ELR (cell line): Measurements from ENCODE around the gene ZBED4.

Experiments
- DNase-seq: peaks from one replicate; pipeline ENCODE4 v3.0.0-alpha.2; 2015; ENCODE audit warnings: low read depth

ZBED4 gene

GRCh38 chr22:49878206-49878605 is 24.6 kb downstream of the ZBED4 start:
- no peak for DNase-seq

- no peak for DNase-seq
Observed at GRCh38 chr22:49879871-49880270, 26.2 kb downstream of the ZBED4 start.

- no peak for DNase-seq
Observed at GRCh38 chr22:49880281-49880680, 26.6 kb downstream of the ZBED4 start.

- no peak for DNase-seq
Observed at GRCh38 chr22:49881856-49882255, 28.2 kb downstream of the ZBED4 start.

GRCh38 chr22:49882519-49883293 is 29.1 kb downstream of the ZBED4 start:
- DNase-seq: no peak

- no peak for DNase-seq
Observed at GRCh38 chr22:49883294-49883640, 29.6 kb downstream of the ZBED4 start.

- no peak for DNase-seq
Observed at GRCh38 chr22:49884075-49884474, 30.4 kb downstream of the ZBED4 start.

GRCh38 chr22:49884503-49885260 is 31.0 kb downstream of the ZBED4 start:
- DNase-seq: no peak

- no peak for DNase-seq
Observed at GRCh38 chr22:49885281-49885680, 31.6 kb downstream of the ZBED4 start.

GRCh38 chr22:49885881-49886280 is 32.2 kb downstream of the ZBED4 start:
- no peak for DNase-seq

- no peak for DNase-seq
Observed at GRCh38 chr22:49886346-49887063, 32.9 kb downstream of the ZBED4 start.

GRCh38 chr22:49887064-49887451 is 33.4 kb downstream of the ZBED4 start:
- DNase-seq: no peak

GRCh38 chr22:49887702-49888101 is 34.1 kb downstream of the ZBED4 start:
- DNase-seq: no peak

- no peak for DNase-seq
Observed at GRCh38 chr22:49889071-49889470, 35.4 kb downstream of the ZBED4 start.

GRCh38 chr22:49892226-49892899 is 38.7 kb downstream of the ZBED4 start:
- no peak for DNase-seq

GRCh38 chr22:49893025-49893424 is 39.4 kb downstream of the ZBED4 start:
- no peak for DNase-seq

- DNase-seq: peak; percentile 15
Observed at GRCh38 chr22:49894322-49895054, 40.8 kb downstream of the ZBED4 start.

GRCh38 chr22:49896201-49896600 is 42.6 kb downstream of the ZBED4 start:
- DNase-seq: no peak

- DNase-seq: no peak
Observed at GRCh38 chr22:49897015-49897684, 43.5 kb downstream of the ZBED4 start.

GRCh38 chr22:49899530-49899929 is 45.9 kb downstream of the ZBED4 start:
- DNase-seq: no peak
